ENCODE data around the gene PMPCA. TPM values are rescaled to one million over a fixed set of nuclear protein-coding genes. Genes with fewer than 3 reads are reported as not detected.

Gene PMPCA
- total and polyA plus RNA-seq, 2 of the 13 experiments (the other 11 are each of a cell fraction or from before 2014, with no cell fraction given): 70.2 to 88.4 TPM

GRCh38 chr9:136383436-136383835 is 27.0 kb upstream of the PMPCA start:
- WGBS (ENCODE audit: low lambda C conversion rate): 97% methylated on average over 17 of the region's 20 CpGs
- no peak for TF ChIP-seq AKNA (CRISPR knock-in tag; IDR thresholded peaks at IDR 0.05; ENCODE audit: borderline replicate concordance)
- TF ChIP-seq GPBP1L1 (CRISPR knock-in tag; IDR thresholded peaks at IDR 0.05): no peak
- TF ChIP-seq SMC3 (IDR thresholded peaks at IDR 0.05; ENCODE audit: low read length): no peak
- no peak for TF ChIP-seq HBP1 (CRISPR knock-in tag; IDR thresholded peaks at IDR 0.05; ENCODE audit: low read depth)
- peak; percentile 41 for TF ChIP-seq AGO2 (optimal IDR thresholded peaks at IDR 0.05; ENCODE audit: low read depth, low read length)
- TF ChIP-seq DR1 (CRISPR knock-in tag; IDR thresholded peaks at IDR 0.05): no peak
- TF ChIP-seq ZNF432 (CRISPR knock-in tag; IDR thresholded peaks at IDR 0.05; ENCODE audit: borderline replicate concordance): no peak
- no peak for TF ChIP-seq ZNF570 (CRISPR knock-in tag; IDR thresholded peaks at IDR 0.05; ENCODE audit: borderline replicate concordance)
- TF ChIP-seq ZNF572 (CRISPR knock-in tag; IDR thresholded peaks at IDR 0.05): no peak
- TF ChIP-seq RBFOX2 (IDR thresholded peaks at IDR 0.05; ENCODE audit: low read depth, low read length): 0 out of 2 replicates have a peak, but pooled peaks have one; percentile 37
- no peak for TF ChIP-seq ZNF775 (CRISPR knock-in tag; IDR thresholded peaks at IDR 0.05; ENCODE audit: borderline replicate concordance)
- no peak for TF ChIP-seq ZNF704 (CRISPR knock-in tag; IDR thresholded peaks at IDR 0.05; ENCODE audit: borderline replicate concordance)
- TF ChIP-seq STAT6 (CRISPR knock-in tag; IDR thresholded peaks at IDR 0.05; ENCODE audit: borderline replicate concordance): no peak

More at GRCh38 chr9:136383436-136383835, 27.0 kb upstream of the PMPCA start:
- H3K9ac ChIP-seq (ENCODE audit: insufficient read depth, low read depth, low read length): no peak overlapping the region
- ATAC-seq (no peak), FAIRE-seq (no peak), DNase-seq (ENCODE audit: low spot score) (no peak)
- POLR2A ChIA-PET: no interaction called here
- H3K27me3 ChIP-seq (ENCODE audit: control insufficient read depth in 1 of 2, insufficient read depth in 2 of 2, low read length in 2 of 2): no peaks in the 10 kb centered on the region
- in situ Hi-C loops (cut with HindIII; ENCODE audit: extremely low pct_ligation_motif_present, low pct_unique_long_range_greater_than_20kb): no loop called here
- intact Hi-C loops (cut with micrococcal nuclease; ENCODE audit: unreplicated experiment): no loop called here
- no peak overlapping the region for H3K4me2 ChIP-seq (ENCODE audit: low read depth, low read length)
- H3K4me3 ChIP-seq (replicated peaks in 1 of 3; ENCODE audit: insufficient read depth in 1 of 3, low read depth in 2 of 3, low read length in 3 of 3): no peak overlapping the region
- CTCF ChIA-PET (ENCODE audit: low intra/inter-chr PET ratio, low total read pairs): no interaction called here
- no peak overlapping the region for H3K27ac ChIP-seq (ENCODE audit: extremely low read length, insufficient read depth, low read length)
- peaks cover 30 to 60% of the 10 kb centered on the region in 2 experiments; a peak in 4 of 5 replicates for H3K36me3 ChIP-seq (replicated peaks in 1 of 2; ENCODE audit: control insufficient read depth in 1 of 2, insufficient read depth in 2 of 2, low read length in 2 of 2)
- H3K9me3 ChIP-seq (ENCODE audit: low read length): no peaks in the 10 kb centered on the region
- no peaks in the 10 kb centered on the region for H3K79me2 ChIP-seq (ENCODE audit: insufficient read depth, low read length)
- no peak overlapping the region for H2AFZ ChIP-seq (ENCODE audit: low read length)
- 0 out of 2 replicates have a peak, but pooled peaks cover under 1% of the 10 kb centered on the region for H3K4me1 ChIP-seq (ENCODE audit: insufficient read depth, low read length)
- H4K20me1 ChIP-seq (ENCODE audit: insufficient read depth, low read length): no peaks in the 10 kb centered on the region
- no TSS peak for BruUV-seq (replicated peaks)

All from HepG2 (cell line).